ENCODE results near the gene REST.

DNA sequence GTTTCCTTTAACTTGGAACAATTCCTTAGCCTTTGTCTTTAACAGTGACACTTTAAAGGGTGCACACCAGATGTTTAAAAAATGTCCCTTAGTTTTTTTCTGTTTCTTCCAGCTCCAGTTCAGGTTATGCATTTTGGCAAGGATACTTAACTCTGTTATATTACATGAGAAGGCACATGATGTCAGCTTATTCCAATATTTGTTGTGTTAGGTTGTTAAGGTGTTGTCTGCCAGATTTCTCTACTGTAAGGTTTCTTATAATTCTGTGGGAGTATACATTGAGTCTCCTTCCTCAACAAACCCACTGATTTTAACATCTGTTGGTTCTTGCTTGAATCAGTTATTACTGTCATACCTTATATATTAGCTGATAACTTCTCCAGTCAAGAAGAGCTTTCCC lies 33.3 kb downstream of the REST start:
- TF ChIP-seq, protein P1, sequence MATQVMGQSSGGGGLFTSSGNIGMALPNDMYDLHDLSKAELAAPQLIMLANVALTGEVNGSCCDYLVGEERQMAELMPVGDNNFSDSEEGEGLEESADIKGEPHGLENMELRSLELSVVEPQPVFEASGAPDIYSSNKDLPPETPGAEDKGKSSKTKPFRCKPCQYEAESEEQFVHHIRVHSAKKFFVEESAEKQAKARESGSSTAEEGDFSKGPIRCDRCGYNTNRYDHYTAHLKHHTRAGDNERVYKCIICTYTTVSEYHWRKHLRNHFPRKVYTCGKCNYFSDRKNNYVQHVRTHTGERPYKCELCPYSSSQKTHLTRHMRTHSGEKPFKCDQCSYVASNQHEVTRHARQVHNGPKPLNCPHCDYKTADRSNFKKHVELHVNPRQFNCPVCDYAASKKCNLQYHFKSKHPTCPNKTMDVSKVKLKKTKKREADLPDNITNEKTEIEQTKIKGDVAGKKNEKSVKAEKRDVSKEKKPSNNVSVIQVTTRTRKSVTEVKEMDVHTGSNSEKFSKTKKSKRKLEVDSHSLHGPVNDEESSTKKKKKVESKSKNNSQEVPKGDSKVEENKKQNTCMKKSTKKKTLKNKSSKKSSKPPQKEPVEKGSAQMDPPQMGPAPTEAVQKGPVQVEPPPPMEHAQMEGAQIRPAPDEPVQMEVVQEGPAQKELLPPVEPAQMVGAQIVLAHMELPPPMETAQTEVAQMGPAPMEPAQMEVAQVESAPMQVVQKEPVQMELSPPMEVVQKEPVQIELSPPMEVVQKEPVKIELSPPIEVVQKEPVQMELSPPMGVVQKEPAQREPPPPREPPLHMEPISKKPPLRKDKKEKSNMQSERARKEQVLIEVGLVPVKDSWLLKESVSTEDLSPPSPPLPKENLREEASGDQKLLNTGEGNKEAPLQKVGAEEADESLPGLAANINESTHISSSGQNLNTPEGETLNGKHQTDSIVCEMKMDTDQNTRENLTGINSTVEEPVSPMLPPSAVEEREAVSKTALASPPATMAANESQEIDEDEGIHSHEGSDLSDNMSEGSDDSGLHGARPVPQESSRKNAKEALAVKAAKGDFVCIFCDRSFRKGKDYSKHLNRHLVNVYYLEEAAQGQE (IDR thresholded peaks at IDR 0.05; ENCODE audit: insufficient read depth in 1 of 2, low read depth in 2 of 2, low read length in 1 of 2), result no peak
- TF ChIP-seq CTCF (IDR thresholded peaks at IDR 0.05), result no peak
- no peak for TF ChIP-seq POLR2AphosphoS5 (IDR thresholded peaks at IDR 0.05; ENCODE audit: low read depth, low read length)
- TF ChIP-seq SIN3A (IDR thresholded peaks at IDR 0.05; ENCODE audit: borderline replicate concordance, insufficient read depth, low read depth, low read length), result no peak
- no peak for TF ChIP-seq TCF7L2 (IDR thresholded peaks at IDR 0.05; ENCODE audit: low read depth, low read length)

Measured in Panc1 (cell line).